Activated B cell treated with CpG ODN at 0.5 μM for 24 hours (primary cell): ENCODE data around the gene PLPPR1. TPM values are rescaled to one million over a fixed set of nuclear protein-coding genes. Genes with fewer than 3 reads are reported as not detected.

ENCODE experiments used
- ATAC-seq: fragments of 200-7000 bp; cut with Tn5 transposase; one replicate; pipeline ENCODE4 v1.10.0; 2021; ENCODE audit warnings: low read depth, mild to moderate bottlenecking, moderate library complexity
- CTCF ChIA-PET: fragments of 350-600 bp; sonication (Branson Sonifier 250); formaldehyde crosslinking; loops from one replicate; lab custom pipeline; 2021; ENCODE audit warnings: antibody characterized with exemption; lab: Charles Lee
- POLR2A ChIA-PET: fragments of 350-600 bp; sonication (Branson Sonifier 250); formaldehyde crosslinking; loops from one replicate; lab custom pipeline; 2021; ENCODE audit warnings: antibody characterized with exemption; lab: Charles Lee
- DNase-seq: peaks from one replicate; pipeline ENCODE4 v3.0.0; 2022
- H3K27ac Mint-ChIP-seq: one replicate; pipeline ENCODE4 v1.8.0; 2020; ENCODE audit warnings: mixed read lengths
- H3K27me3 Mint-ChIP-seq: one replicate; pipeline ENCODE4 v1.8.0; 2021; ENCODE audit warnings: mixed read lengths
- H3K36me3 Mint-ChIP-seq: one replicate; pipeline ENCODE4 v1.8.0; 2021; ENCODE audit warnings: low read depth, mixed read lengths
- H3K4me1 Mint-ChIP-seq: one replicate; pipeline ENCODE4 v1.8.0; 2021; ENCODE audit warnings: mixed read lengths
- H3K4me3 Mint-ChIP-seq: one replicate; pipeline ENCODE4 v1.8.0; 2020; ENCODE audit warnings: mild to moderate bottlenecking, mixed read lengths
- H3K9me3 Mint-ChIP-seq: one replicate; pipeline ENCODE4 v1.8.0; 2020; ENCODE audit warnings: mixed read lengths
- intact Hi-C: fragments of 100-400 bp; cut with micrococcal nuclease; formaldehyde crosslinking; loops from one replicate; pipeline ENCODE4 v1.15.1; 2024
- total RNA-seq: library from RNA; stranded (reverse); gene quantifications from 2 replicates; pipeline ENCODE4 v1.2.3, GENCODE V29; 2022
- TF ChIP-seq, protein P1 (sequence below): fragments of 200-600 bp; IDR thresholded peaks from one replicate; pipeline ENCODE4 v1.8.0; 2022; ENCODE audit warnings: antibody characterized with exemption, mild to moderate bottlenecking

PLPPR1 gene
- total RNA-seq, 1 donor from 2014 or later: not detected

DNA sequence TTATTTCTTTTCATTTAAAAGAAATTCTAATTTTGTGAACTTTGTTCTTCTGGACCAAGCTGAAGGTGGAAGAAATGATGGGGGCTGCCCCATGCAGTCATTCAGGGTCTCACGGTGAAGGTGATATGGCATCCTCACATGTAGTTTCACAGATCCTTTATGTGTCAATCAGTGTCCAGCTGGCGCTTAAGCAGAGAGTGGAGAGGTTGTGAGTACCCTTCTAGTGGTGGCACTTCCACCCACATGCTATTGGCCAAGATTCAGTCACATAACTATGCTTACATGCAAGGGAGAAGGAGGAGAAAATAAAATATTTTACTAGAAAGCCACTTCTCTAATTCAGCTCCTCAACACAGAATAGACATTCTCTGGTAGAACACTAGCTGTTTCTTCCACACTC, 34.7 kb downstream of the PLPPR1 start:
- no peak for DNase-seq
- TF ChIP-seq, protein P1, sequence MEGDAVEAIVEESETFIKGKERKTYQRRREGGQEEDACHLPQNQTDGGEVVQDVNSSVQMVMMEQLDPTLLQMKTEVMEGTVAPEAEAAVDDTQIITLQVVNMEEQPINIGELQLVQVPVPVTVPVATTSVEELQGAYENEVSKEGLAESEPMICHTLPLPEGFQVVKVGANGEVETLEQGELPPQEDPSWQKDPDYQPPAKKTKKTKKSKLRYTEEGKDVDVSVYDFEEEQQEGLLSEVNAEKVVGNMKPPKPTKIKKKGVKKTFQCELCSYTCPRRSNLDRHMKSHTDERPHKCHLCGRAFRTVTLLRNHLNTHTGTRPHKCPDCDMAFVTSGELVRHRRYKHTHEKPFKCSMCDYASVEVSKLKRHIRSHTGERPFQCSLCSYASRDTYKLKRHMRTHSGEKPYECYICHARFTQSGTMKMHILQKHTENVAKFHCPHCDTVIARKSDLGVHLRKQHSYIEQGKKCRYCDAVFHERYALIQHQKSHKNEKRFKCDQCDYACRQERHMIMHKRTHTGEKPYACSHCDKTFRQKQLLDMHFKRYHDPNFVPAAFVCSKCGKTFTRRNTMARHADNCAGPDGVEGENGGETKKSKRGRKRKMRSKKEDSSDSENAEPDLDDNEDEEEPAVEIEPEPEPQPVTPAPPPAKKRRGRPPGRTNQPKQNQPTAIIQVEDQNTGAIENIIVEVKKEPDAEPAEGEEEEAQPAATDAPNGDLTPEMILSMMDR: no peak
- Mint-ChIP-seq H3K36me3 (no peaks in the 10 kb centered on the region), H3K4me1 (no peaks in the 10 kb centered on the region), H3K27me3 (no peaks in the 10 kb centered on the region), H3K27ac (no peak overlapping the region), H3K9me3 (no peaks in the 10 kb centered on the region), H3K4me3 (no peak overlapping the region)
- ChIA-PET CTCF (no interaction called here), POLR2A (no interaction called here)
- no peak for ATAC-seq
- intact Hi-C loops: no loop called here

DNA sequence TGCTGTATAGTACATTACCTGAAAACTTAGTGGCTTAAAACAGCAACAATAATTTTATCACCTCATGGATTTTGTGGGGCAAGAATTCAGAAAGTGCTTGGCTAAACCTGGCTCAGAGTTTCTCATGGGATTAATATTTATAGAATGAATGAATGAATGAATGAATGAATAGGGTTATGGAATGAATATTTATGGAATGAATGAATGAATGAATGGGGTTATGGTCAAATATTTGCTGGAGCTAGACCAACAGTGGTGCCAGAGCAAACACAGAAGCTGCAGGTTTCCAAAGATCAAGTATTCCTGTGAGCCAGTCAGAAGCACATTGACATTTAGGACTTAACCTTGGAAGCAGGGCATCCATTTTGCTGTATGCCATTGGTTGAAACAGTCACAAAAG, 35.7 kb downstream of the PLPPR1 start:
- no peak for ATAC-seq
- intact Hi-C loops: no loop called here
- Mint-ChIP-seq H3K27ac (no peak overlapping the region), H3K9me3 (no peaks in the 10 kb centered on the region), H3K4me3 (no peak overlapping the region), H3K36me3 (no peaks in the 10 kb centered on the region), H3K4me1 (no peaks in the 10 kb centered on the region), H3K27me3 (no peaks in the 10 kb centered on the region)
- POLR2A ChIA-PET: no interaction called here
- CTCF ChIA-PET: no interaction called here
- TF ChIP-seq, protein P1: no peak
- DNase-seq: no peak

DNA sequence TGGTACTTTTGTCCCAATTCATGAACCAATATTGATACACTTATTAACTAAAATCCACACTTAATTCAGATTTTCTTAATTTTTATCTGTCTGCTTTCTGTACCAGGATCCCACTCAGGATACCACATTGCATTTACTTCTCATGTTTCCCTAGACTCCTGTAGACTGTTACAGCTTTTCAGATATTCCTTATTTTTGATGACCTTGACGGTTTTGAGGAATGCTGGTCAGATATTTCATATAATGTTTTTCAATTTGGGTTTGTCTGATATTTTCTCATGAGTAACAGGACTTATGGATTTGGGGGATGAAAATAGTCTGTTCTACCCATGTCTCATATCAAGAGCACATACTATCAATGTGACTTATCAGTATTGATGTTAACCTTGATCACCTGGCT, 37.4 kb downstream of the PLPPR1 start:
- H3K4me1 Mint-ChIP-seq: no peaks in the 10 kb centered on the region

DNA sequence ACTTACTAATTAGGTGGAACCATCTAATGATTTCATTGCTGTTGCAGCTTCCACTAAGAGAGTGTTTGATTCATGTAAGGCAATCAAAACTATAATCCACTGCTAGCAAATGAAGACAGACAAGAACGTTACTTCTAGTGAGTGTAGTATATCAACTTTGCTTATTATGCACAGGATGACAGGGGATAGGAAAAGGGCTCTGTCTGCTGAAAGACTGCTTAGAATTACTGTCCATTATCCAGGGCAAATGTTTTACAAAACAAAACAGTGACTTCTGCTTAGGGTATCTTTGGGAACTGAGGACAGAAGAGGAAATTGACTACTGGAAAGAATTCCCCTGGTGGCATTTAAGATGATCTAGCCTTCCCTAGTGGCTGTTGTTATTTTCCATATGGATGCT, 40.2 kb downstream of the PLPPR1 start:
- ATAC-seq: no peak
- TF ChIP-seq, protein P1: no peak
- no peaks in the 10 kb centered on the region for H3K4me1 Mint-ChIP-seq

More for the DNA sequence above, 37.4 kb downstream of the PLPPR1 start:
- intact Hi-C loops: no loop called here
- ChIA-PET POLR2A (no interaction called here), CTCF (no interaction called here)
- Mint-ChIP-seq H3K9me3 (no peaks in the 10 kb centered on the region), H3K36me3 (no peaks in the 10 kb centered on the region), H3K27me3 (no peaks in the 10 kb centered on the region), H3K27ac (no peak overlapping the region), H3K4me3 (no peak overlapping the region)
- TF ChIP-seq, protein P1: no peak
- DNase-seq: no peak
- no peak for ATAC-seq

DNA sequence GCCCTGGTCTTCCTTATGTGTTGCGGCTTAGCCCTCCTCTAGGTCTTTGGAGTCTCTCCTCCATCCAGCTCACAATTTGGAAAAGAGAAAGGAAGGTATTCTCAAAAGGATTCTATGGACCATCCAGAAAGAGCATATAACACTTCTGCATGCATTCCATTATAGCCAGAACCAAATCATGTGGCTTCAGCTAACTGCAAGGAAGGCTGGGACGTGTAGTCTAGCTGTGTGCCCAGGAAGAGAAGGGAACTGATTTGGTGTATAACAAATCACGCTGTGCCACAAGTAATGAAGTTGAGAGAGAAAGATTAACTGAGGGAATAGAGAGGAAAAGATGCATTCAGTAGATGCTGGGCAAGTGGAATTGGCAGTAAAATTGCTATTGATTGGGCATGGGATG, 43.7 kb downstream of the PLPPR1 start:
- Mint-ChIP-seq H3K4me3 (no peak overlapping the region), H3K36me3 (no peaks in the 10 kb centered on the region), H3K9me3 (no peaks in the 10 kb centered on the region), H3K4me1 (no peaks in the 10 kb centered on the region), H3K27ac (no peak overlapping the region), H3K27me3 (peaks cover 2% of the 10 kb centered on the region)
- no peak for DNase-seq
- TF ChIP-seq, protein P1: no peak
- intact Hi-C loops: no loop called here
- no peak for ATAC-seq
- CTCF ChIA-PET: no interaction called here
- POLR2A ChIA-PET: no interaction called here

More for the DNA sequence above, 40.2 kb downstream of the PLPPR1 start:
- Mint-ChIP-seq H3K9me3 (no peaks in the 10 kb centered on the region), H3K4me3 (no peak overlapping the region), H3K36me3 (no peaks in the 10 kb centered on the region), H3K27ac (no peak overlapping the region), H3K27me3 (no peaks in the 10 kb centered on the region)
- intact Hi-C loops: no loop called here
- POLR2A ChIA-PET: no interaction called here
- CTCF ChIA-PET: no interaction called here
- no peak for DNase-seq
